ENCODE measurements around the gene PPP2R5C.

GRCh38 chr14:101927859-101928258 is 166.3 kb downstream of the PPP2R5C start:
- TF ChIP-seq CTCF (conservative IDR thresholded peaks at IDR 0.05 in 1 of 2, IDR thresholded peaks at IDR 0.05 in 1 of 2; ENCODE audit: extremely low read depth in 1 of 2, insufficient read depth in 1 of 2, low read depth in 1 of 2, low read length in 2 of 2) = no peak
- no peak for TF ChIP-seq EZH2 (IDR thresholded peaks at IDR 0.05; ENCODE audit: borderline replicate concordance, low read length)
